GM23338 (cell line): ENCODE data around the gene THY1. TPM values are rescaled to one million over a fixed set of nuclear protein-coding genes. Genes with fewer than 3 reads are reported as not detected.
A peak's percentile ranks its signal among the peaks of the same experiment; 100 is the strongest.

Experiments used
- ATAC-seq: fragments of 200-7000 bp; cut with Tn5 transposase; 3 replicates; pipeline ENCODE4 v1.9.1; 2020
- DNase-seq: peaks from one replicate; pipeline ENCODE4 v3.0.0-alpha.2; 2015; ENCODE audit warnings: low spot score
- H2AFZ ChIP-seq: fragments of 200-600 bp; sonication (generic); 2 replicates; pipeline ENCODE4 v1.8.0; 2016; ENCODE audit warnings: antibody characterized with exemption, mild to moderate bottlenecking, moderate library complexity
- H3F3A ChIP-seq: fragments of 200-600 bp; sonication (generic); replicated peaks from 2 replicates; pipeline ENCODE4 v1.8.0; 2017; ENCODE audit warnings: antibody characterized with exemption, mixed run types, low read depth
- H3K27ac ChIP-seq: fragments of 200-600 bp; sonication (generic); 2 replicates; pipeline ENCODE4 v1.6.1; 2016; ENCODE audit warnings: low read depth
- H3K27me3 ChIP-seq: fragments of 200-600 bp; sonication (generic); 2 replicates; pipeline ENCODE4 v1.8.0; 2016; ENCODE audit warnings: mild to moderate bottlenecking, mixed run types, moderate library complexity; ENCODE audit not compliant: insufficient read depth
- H3K36me3 ChIP-seq: fragments of 200-600 bp; sonication (generic); 2 replicates; pipeline ENCODE4 v1.8.0; 2016; ENCODE audit warnings: mild to moderate bottlenecking; ENCODE audit not compliant: insufficient read depth
- H3K4me1 ChIP-seq: fragments of 200-600 bp; sonication (generic); 2 replicates; pipeline ENCODE4 v1.8.0; 2016; ENCODE audit warnings: mild to moderate bottlenecking, moderate library complexity; ENCODE audit not compliant: insufficient read depth
- H3K4me2 ChIP-seq: fragments of 200-600 bp; sonication (generic); 2 replicates; pipeline ENCODE4 v1.7.1; 2017; ENCODE audit warnings: mixed run types
- H3K4me3 ChIP-seq: fragments of 200-600 bp; sonication (generic); 2 replicates; pipeline ENCODE4 v1.6.1; 2016; ENCODE audit warnings: mixed run types
- H3K79me2 ChIP-seq: fragments of 200-600 bp; sonication (generic); replicated peaks from 2 replicates; pipeline ENCODE4 v1.8.0; 2017; ENCODE audit warnings: mild to moderate bottlenecking; ENCODE audit not compliant: insufficient read depth
- H3K9me2 ChIP-seq: fragments of 200-600 bp; sonication (generic); 2 replicates; pipeline ENCODE4 v1.8.0; 2017; ENCODE audit not compliant: insufficient read depth
- H4K20me1 ChIP-seq: fragments of 200-600 bp; sonication (generic); replicated peaks from 2 replicates; pipeline ENCODE4 v1.8.0; 2017; ENCODE audit warnings: mild to moderate bottlenecking; ENCODE audit not compliant: insufficient read depth
- H3K27ac Mint-ChIP-seq: 2 replicates; pipeline ENCODE4 v1.8.0; 2020; ENCODE audit warnings: inconsistent platforms, mild to moderate bottlenecking, moderate library complexity, mixed read lengths
- H3K27me3 Mint-ChIP-seq: 3 replicates; pipeline ENCODE4 v1.8.0; 2022; ENCODE audit warnings: low read depth, mild to moderate bottlenecking, moderate library complexity, mixed read lengths, inconsistent platforms; ENCODE audit not compliant: insufficient read depth, poor library complexity
- H3K36me3 Mint-ChIP-seq: 3 replicates; pipeline ENCODE4 v1.8.0; 2021; ENCODE audit warnings: low read depth, mild to moderate bottlenecking, inconsistent platforms, moderate library complexity, mixed read lengths
- H3K4me1 Mint-ChIP-seq: 3 replicates; pipeline ENCODE4 v1.8.0; 2020; ENCODE audit warnings: mild to moderate bottlenecking, inconsistent platforms, mixed read lengths
- H3K4me3 Mint-ChIP-seq: 3 replicates; pipeline ENCODE4 v1.8.0; 2021; ENCODE audit warnings: moderate library complexity, mild to moderate bottlenecking, inconsistent platforms, mixed read lengths
- H3K9me3 Mint-ChIP-seq: 3 replicates; pipeline ENCODE4 v1.8.0; 2020; ENCODE audit warnings: moderate library complexity, mild to moderate bottlenecking, inconsistent platforms, mixed read lengths
- EZH2 ChIP-seq: fragments of 200-600 bp; sonication (generic); IDR thresholded peaks from one replicate; pipeline ENCODE4 v1.8.0; 2017; ENCODE audit warnings: antibody characterized with exemption, mild to moderate bottlenecking, low read depth; ENCODE audit not compliant: unreplicated experiment
- EZH2phosphoT487 ChIP-seq: fragments of 200-600 bp; sonication (generic); IDR thresholded peaks from one replicate; pipeline ENCODE4 v1.8.1; 2018; ENCODE audit warnings: antibody characterized with exemption; ENCODE audit not compliant: unreplicated experiment
- JUNB ChIP-seq: IDR thresholded peaks from one replicate; pipeline ENCODE4 v1.6.1; 2016; ENCODE audit warnings: antibody characterized with exemption; ENCODE audit not compliant: unreplicated experiment
- NANOG ChIP-seq: IDR thresholded peaks from 2 replicates; pipeline ENCODE4 v1.6.1; 2016; ENCODE audit warnings: antibody characterized with exemption, borderline replicate concordance
- POLR2AphosphoS5 ChIP-seq: IDR thresholded peaks from 2 replicates; pipeline ENCODE4 v1.6.1; 2016; ENCODE audit warnings: antibody characterized with exemption, low read depth
- STAT1 ChIP-seq: IDR thresholded peaks from one replicate; pipeline ENCODE4 v1.6.1; 2016; ENCODE audit warnings: antibody characterized with exemption; ENCODE audit not compliant: unreplicated experiment
- polyA plus RNA-seq: library from polyadenylated mRNA; unstranded; fragments of >200 nt; fragmentation: Nextera tagmentation; extraction: Ambion mirVana; gene quantifications from 2 replicates; pipeline ENCODE4 v1.2.1, GENCODE V29; 2016
- total RNA-seq: library from RNA; depleted of rRNA; stranded (reverse); fragments of >200 nt; shearing (Covaris generic); gene quantifications from 2 replicates; pipeline ENCODE4 v1.2.3, GENCODE V29; 2014
- TF ChIP-seq, protein P1 (sequence below): IDR thresholded peaks from 2 replicates; pipeline ENCODE4 v1.6.1; 2016; ENCODE audit warnings: antibody characterized with exemption
- TF ChIP-seq, protein P2 (sequence below), 2 experiments: fragments of 200-600 bp in 1 of 2; sonication (generic) in 1 of 2; conservative IDR thresholded peaks; 2 replicates each; pipeline versions ENCODE4 v1.5.1 to v1.6.1; 2016 to 2017; ENCODE audit warnings: antibody characterized with exemption in 2 of 2, low read depth in 2 of 2, mild to moderate bottlenecking in 2 of 2, moderate library complexity in 1 of 2
- TF ChIP-seq, protein P3 (sequence below): fragments of 250-450 bp; sonication (Bioruptor Pico); IDR thresholded peaks from 2 replicates; pipeline ENCODE4 v1.5.0; 2020; ENCODE audit warnings: mild to moderate bottlenecking, moderate library complexity

The THY1 gene
- total and polyA plus RNA-seq, 2 experiments from 2014 or later, result 490 to 597 TPM

DNA sequence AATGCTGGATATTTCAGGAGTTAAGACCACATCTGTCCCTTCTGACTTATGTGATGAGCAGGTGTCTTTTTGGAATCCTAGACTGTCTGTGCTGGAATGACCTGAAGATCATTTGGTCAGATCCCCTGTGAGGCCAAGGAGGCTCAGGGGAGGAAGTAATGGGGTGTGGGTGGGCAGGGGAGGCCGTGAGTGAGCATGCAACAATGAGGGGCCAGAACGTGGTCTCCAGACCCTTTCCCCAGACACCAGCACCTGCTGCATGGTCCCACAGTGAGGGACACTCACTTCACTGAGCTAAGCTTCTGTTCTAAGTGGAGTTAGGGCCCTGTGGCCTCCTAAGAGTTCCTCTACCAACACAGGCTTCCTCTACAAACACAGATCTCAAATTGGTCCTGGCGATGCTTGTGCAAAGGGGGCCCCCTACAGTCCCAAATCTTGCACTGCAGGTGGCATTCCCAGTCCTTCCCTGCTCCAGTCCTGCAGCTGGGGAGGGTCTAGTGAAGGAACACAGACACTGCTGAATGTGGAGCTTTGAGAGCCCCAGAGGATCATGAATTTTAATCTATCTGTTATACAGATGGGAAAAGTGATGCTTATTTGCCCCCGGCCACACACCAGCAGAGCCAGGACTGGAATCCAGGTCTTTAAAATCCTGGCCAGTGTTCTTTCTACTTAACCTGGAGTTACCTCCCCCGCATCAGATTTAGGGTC, 48.9 kb downstream of the THY1 start:
- Histone ChIP-seq H3K27ac (no peak overlapping the region), H3K36me3 (no peaks in the 10 kb centered on the region), H3K27me3 (no peaks in the 10 kb centered on the region), H3K9me2 (no peaks in the 10 kb centered on the region), H2AFZ (no peak overlapping the region), H4K20me1 (no peaks in the 10 kb centered on the region), H3K4me1 (peaks cover 38% of the 10 kb centered on the region), H3F3A (no peaks in the 10 kb centered on the region), H3K4me2 (0 out of 2 replicates have a peak overlapping the region, but pooled peaks have one; percentile 28), H3K4me3 (no peak overlapping the region), H3K79me2 (no peaks in the 10 kb centered on the region)
- H3K27me3 Mint-ChIP-seq, result peaks cover 15% of the 10 kb centered on the region
- no peak for TF ChIP-seq STAT1
- no peak for TF ChIP-seq NANOG
- TF ChIP-seq, protein P1, sequence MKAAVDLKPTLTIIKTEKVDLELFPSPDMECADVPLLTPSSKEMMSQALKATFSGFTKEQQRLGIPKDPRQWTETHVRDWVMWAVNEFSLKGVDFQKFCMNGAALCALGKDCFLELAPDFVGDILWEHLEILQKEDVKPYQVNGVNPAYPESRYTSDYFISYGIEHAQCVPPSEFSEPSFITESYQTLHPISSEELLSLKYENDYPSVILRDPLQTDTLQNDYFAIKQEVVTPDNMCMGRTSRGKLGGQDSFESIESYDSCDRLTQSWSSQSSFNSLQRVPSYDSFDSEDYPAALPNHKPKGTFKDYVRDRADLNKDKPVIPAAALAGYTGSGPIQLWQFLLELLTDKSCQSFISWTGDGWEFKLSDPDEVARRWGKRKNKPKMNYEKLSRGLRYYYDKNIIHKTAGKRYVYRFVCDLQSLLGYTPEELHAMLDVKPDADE, result no peak
- TF ChIP-seq EZH2, result no peak
- TF ChIP-seq, protein P2, sequence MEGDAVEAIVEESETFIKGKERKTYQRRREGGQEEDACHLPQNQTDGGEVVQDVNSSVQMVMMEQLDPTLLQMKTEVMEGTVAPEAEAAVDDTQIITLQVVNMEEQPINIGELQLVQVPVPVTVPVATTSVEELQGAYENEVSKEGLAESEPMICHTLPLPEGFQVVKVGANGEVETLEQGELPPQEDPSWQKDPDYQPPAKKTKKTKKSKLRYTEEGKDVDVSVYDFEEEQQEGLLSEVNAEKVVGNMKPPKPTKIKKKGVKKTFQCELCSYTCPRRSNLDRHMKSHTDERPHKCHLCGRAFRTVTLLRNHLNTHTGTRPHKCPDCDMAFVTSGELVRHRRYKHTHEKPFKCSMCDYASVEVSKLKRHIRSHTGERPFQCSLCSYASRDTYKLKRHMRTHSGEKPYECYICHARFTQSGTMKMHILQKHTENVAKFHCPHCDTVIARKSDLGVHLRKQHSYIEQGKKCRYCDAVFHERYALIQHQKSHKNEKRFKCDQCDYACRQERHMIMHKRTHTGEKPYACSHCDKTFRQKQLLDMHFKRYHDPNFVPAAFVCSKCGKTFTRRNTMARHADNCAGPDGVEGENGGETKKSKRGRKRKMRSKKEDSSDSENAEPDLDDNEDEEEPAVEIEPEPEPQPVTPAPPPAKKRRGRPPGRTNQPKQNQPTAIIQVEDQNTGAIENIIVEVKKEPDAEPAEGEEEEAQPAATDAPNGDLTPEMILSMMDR (conservative IDR thresholded peaks at IDR 0.05; ENCODE audit: low read depth in 2 of 2), result peak; percentile 92 to 96
- TF ChIP-seq POLR2AphosphoS5, result no peak
- no peak for TF ChIP-seq EZH2phosphoT487
- peaks cover 73% of the 10 kb centered on the region for H3K4me1 Mint-ChIP-seq
- H3K27ac Mint-ChIP-seq, result no peak overlapping the region
- no peaks in the 10 kb centered on the region; the same call in 2 of the 3 replicates for H3K36me3 Mint-ChIP-seq
- H3K9me3 Mint-ChIP-seq, result no peaks in the 10 kb centered on the region
- no peak overlapping the region; the same call in 2 of the 3 replicates for H3K4me3 Mint-ChIP-seq
- ATAC-seq (peak; percentile 49), DNase-seq (peak; percentile 93)

DNA sequence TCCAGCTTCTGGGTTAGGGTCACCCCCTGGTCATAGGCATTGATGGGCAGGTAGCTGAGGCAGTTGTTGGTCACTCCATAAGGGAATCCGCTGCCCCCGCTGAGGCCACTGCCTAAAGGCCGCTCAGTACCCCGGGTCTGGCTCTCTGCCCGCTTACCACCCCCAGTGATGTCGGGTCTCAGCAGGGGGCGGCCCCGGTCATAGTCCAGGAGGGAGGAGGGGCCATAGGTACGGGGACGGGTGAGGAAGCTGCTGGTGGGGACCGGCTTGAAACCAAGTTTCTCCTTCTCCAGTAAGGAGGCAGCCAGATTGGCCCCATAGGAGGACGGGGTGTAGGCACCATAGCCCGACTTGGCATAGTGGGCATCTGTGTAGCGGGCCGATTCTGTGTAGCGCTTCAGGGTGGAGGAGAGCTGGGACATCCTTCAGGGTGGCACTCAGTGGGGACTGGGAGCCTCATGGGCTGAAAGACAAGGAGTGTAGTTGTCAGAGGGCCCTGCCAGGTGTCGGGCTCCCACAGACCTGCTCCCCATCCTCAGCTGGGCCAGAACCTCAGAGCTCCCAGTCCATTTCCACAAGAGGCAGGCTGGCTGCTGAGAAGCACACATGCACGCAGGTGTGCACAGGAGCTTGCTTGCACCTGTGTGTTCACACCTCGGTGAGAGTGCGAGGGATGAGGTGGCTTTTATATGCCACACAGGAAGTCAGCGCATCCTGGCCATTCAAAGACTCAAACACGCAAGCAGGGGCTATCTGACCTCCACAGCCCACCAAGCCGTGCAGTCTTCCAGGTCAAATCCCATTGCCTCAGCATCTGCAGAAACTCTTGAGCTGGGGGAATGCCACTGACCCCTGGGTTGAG, 49.7 kb downstream of the THY1 start:
- Histone ChIP-seq H3F3A (no peaks in the 10 kb centered on the region), H3K36me3 (no peaks in the 10 kb centered on the region), H3K27me3 (no peaks in the 10 kb centered on the region), H2AFZ (no peak overlapping the region), H3K4me3 (no peak overlapping the region), H3K27ac (no peak overlapping the region), H3K4me1 (peaks cover 30% of the 10 kb centered on the region), H4K20me1 (no peaks in the 10 kb centered on the region; the same call in 1 of the 2 replicates), H3K4me2 (no peak overlapping the region), H3K79me2 (no peaks in the 10 kb centered on the region), H3K9me2 (no peaks in the 10 kb centered on the region)
- Mint-ChIP-seq H3K4me3 (no peak overlapping the region), H3K27ac (no peak overlapping the region), H3K27me3 (peaks cover 19% of the 10 kb centered on the region), H3K9me3 (no peaks in the 10 kb centered on the region), H3K4me1 (peaks cover 70% of the 10 kb centered on the region), H3K36me3 (no peaks in the 10 kb centered on the region; the same call in 2 of the 3 replicates)
- DNase-seq (no peak), ATAC-seq (no peak)
- no peak for TF ChIP-seq JUNB
- TF ChIP-seq, protein P3, sequence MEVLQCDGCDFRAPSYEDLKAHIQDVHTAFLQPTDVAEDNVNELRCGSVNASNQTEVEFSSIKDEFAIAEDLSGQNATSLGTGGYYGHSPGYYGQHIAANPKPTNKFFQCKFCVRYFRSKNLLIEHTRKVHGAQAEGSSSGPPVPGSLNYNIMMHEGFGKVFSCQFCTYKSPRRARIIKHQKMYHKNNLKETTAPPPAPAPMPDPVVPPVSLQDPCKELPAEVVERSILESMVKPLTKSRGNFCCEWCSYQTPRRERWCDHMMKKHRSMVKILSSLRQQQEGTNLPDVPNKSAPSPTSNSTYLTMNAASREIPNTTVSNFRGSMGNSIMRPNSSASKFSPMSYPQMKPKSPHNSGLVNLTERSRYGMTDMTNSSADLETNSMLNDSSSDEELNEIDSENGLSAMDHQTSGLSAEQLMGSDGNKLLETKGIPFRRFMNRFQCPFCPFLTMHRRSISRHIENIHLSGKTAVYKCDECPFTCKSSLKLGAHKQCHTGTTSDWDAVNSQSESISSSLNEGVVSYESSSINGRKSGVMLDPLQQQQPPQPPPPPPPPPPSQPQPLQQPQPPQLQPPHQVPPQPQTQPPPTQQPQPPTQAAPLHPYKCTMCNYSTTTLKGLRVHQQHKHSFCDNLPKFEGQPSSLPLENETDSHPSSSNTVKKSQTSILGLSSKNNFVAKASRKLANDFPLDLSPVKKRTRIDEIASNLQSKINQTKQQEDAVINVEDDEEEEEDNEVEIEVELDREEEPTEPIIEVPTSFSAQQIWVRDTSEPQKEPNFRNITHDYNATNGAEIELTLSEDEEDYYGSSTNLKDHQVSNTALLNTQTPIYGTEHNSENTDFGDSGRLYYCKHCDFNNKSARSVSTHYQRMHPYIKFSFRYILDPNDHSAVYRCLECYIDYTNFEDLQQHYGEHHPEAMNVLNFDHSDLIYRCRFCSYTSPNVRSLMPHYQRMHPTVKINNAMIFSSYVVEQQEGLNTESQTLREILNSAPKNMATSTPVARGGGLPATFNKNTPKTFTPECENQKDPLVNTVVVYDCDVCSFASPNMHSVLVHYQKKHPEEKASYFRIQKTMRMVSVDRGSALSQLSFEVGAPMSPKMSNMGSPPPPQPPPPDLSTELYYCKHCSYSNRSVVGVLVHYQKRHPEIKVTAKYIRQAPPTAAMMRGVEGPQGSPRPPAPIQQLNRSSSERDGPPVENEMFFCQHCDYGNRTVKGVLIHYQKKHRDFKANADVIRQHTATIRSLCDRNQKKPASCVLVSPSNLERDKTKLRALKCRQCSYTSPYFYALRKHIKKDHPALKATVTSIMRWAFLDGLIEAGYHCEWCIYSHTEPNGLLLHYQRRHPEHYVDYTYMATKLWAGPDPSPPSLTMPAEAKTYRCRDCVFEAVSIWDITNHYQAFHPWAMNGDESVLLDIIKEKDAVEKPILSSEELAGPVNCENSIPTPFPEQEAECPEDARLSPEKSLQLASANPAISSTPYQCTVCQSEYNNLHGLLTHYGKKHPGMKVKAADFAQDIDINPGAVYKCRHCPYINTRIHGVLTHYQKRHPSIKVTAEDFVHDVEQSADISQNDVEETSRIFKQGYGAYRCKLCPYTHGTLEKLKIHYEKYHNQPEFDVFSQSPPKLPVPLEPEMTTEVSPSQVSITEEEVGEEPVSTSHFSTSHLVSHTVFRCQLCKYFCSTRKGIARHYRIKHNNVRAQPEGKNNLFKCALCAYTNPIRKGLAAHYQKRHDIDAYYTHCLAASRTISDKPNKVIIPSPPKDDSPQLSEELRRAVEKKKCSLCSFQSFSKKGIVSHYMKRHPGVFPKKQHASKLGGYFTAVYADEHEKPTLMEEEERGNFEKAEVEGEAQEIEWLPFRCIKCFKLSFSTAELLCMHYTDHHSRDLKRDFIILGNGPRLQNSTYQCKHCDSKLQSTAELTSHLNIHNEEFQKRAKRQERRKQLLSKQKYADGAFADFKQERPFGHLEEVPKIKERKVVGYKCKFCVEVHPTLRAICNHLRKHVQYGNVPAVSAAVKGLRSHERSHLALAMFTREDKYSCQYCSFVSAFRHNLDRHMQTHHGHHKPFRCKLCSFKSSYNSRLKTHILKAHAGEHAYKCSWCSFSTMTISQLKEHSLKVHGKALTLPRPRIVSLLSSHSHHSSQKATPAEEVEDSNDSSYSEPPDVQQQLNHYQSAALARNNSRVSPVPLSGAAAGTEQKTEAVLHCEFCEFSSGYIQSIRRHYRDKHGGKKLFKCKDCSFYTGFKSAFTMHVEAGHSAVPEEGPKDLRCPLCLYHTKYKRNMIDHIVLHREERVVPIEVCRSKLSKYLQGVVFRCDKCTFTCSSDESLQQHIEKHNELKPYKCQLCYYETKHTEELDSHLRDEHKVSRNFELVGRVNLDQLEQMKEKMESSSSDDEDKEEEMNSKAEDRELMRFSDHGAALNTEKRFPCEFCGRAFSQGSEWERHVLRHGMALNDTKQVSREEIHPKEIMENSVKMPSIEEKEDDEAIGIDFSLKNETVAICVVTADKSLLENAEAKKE (CRISPR knock-in tag), result no peak
